Measurements from ENCODE around the gene AGAP3.
A peak's percentile ranks its signal among the peaks of the same experiment; 100 is the strongest.

Gene AGAP3

DNA sequence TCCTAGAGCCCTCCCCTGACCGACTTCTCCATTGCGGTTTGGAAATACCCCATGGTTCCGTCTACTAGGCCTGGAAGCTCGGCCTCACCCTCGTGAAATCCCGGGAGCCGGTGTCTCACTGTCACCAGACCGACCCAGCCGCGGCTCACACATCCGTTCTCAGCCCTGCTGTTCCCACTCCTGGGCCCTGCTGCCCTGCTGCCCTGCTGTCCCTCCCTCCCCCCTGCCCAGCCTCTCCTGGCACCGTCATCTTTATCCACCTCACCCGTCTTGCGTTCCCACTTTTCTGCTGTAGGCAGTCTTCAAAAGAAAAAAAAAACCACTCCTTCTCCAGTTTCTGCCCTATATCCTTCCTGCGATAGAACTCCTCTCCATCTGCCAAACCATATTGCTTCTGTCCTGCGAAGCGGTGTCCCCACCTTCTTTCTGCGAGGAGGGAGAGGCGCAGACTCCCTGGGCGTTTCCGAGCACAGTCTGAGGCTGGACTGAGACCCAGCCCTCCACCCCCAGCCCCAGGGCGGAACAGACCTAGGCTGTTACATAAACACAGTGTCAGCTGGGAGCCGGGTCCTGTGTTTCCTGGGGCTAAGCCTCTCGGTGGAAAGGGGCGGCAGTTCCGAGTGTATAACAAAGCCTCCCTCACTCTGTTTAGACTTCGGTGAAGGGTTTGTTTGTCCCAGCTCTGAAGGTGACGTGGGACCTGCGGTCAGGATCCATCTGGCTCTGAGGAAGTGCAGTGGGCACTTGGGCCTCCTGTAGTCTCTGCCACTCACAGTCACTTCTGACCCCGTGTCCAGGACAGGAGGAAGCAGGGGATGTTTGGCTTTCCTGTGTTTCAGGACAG, 2.8 kb downstream of the AGAP3 start:
- DNase-seq: peak; percentile 81

DNA sequence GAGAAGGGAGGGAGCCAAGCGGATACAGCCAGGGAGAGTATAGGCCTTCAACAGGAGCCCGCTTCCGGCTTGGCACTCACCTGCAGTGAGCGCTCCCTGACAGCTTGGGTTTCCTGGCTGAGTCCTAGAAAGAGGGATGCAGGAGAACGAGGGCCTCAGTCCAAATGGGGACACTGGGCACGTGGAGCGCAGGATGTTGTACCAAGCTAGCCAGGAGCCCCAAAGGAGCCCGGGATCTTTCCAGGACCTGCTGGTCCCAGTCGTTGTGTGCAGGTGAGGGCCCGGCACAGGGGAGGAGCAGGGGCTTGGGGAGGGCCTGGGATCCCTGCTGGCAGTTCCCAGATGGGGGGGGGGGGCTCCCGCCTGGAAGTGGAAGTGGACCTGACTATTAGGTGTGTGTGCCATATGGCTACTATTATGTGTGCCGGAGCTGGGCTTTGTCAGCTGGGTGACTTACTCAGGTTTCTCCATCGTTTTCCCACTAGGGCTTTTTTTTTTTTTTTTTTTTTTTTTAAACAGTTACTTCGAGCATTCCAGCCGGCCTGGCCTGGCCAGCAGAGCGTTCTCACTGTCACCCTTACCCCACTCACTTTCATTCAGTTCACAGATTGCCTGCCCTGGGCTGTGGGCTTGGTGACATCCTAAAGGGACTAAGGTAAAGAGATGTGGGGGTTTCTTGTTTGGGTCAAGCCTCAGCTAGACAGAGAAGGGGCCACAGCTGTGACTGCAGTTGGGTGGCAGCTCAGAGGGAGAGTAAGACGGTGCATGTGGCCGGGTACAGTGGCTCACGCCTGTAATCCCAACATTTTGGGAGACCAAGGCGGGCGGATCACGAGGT, 3.8 kb downstream of the AGAP3 start:
- DNase-seq: peak; percentile 70

DNA sequence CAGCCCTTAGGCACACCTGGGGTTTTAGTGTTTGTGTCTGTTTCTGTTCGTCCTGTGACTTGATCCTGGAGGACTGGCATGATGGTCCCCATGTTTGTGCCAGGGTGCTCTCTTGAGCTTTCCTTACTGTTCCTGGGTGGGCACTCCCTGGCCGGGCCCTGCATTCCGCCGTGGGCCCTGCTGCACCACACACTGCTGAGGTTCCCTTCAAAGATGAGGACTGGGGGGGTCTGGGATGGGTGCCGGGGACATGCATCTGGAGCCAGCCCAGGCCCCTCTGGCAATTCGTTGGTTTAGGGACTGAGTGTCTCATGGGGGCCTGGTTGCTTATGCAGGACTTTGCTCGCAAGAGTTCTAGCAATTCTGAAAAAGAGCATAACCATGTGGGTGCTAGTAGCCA, 4.7 kb downstream of the AGAP3 start:
- DNase-seq: no peak

DNA sequence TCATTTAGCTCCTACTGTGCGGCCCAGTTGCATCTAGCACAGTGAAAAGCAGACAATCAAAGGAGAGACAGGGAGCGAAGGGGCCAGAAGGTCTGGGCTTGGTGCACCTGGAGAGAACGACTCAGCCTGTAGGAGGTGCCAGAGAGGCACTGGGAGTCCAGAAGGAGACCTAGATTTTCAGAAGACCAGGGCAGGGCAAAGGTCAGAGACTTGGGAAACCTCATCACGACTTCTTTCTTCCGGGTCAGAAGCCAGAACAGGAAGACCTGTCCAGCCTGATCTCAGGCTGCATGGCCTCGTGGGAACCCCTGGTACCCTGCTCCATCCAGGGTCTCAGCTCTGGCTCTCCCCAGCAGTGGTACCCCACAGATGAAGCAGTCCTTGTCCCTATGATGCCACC, 5.2 kb downstream of the AGAP3 start:
- no peak for DNase-seq

DNA sequence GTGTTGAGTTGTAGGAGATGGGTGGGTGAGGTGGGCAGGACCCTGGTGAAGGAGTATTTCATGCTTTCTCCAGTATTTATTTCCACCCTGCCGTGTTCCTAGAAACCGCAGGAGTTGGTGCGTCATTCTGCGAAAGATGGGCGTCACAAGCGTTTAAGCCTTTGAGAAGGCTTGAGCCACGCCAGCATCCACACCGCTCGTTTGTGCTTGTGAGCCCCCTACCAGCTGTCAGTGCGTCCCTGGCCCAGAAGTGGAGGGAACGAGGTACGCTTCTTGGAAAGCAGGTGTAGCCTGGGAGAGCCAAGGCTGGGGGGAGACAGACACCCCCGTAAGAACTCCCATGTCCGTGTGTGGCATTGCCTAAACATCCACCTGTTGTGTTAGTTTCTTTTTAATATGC, 5.7 kb downstream of the AGAP3 start:
- no peak for DNase-seq

DNA sequence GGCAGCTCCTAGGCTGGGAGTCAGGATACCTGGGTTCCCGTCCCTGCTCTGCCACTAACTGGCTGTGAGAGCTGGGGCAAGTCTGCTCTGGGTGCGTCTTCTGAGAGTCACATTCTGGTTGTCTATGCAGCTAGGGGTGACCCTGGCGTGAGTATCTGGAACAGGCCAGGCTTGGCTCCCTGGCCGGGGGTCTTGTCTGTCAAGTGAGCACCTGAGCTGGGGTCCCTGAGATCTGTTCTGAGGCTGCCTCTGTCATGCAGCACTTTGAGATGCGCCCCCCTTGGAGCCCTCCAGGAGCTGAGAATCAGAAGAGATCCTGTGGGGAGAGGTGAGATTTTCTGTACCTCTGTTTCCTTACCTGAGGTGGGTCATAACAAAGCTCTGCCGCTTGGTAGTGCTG, 7.5 kb downstream of the AGAP3 start:
- no peak for DNase-seq

DNA sequence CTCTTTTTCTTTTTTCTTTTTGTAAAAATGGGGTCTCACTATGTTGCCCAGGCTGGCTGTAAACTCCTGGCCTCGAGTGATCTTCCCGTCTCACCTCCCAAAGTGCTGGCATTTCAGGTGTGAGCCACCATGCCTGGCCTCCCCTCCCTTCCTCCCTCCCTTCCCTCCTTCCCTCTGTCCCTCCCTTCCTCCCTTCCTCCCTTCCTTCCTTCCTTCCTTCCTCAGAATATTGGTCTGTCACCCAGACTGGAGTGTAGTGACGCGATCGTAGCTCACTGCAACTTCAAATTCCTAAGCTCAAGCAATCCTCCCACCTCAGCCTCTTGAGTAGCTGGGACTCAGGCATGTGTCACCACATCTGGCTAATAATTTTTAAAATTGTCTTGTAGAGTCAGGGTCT, 8.4 kb downstream of the AGAP3 start:
- DNase-seq: no peak

DNA sequence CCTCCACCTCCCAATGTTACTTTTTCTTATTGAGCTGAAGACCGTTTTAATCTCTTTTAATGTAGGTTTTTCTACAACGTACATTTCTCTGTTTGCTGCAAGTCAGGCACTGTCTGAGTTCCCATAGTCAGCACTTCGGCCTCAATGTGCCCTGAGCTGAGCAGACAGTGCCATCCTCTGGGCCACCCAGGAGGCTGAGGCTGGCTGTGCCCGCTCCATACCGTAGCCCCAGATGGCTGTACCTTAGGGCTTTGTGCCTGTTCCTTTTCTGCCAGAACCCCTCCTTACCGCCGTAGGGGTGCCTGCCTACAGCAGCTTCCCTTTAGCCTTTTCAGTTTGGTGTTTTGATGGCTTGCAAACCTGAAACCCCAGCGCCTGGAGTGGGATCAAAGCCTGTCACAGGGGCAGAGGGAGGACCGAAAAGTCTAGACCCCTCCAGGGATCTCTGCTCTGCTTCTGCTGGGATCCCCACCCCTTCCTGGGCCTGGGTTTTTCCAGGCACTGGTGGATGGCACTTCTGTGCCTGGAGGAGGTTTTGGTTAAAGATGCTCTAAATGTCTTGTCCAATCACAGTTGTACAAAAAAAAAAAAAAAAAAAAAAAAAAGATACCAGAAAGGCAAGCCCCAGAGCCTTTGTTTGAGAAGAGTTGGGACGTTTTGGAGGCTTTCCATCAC, 9.0 kb downstream of the AGAP3 start:
- DNase-seq: no peak

DNA sequence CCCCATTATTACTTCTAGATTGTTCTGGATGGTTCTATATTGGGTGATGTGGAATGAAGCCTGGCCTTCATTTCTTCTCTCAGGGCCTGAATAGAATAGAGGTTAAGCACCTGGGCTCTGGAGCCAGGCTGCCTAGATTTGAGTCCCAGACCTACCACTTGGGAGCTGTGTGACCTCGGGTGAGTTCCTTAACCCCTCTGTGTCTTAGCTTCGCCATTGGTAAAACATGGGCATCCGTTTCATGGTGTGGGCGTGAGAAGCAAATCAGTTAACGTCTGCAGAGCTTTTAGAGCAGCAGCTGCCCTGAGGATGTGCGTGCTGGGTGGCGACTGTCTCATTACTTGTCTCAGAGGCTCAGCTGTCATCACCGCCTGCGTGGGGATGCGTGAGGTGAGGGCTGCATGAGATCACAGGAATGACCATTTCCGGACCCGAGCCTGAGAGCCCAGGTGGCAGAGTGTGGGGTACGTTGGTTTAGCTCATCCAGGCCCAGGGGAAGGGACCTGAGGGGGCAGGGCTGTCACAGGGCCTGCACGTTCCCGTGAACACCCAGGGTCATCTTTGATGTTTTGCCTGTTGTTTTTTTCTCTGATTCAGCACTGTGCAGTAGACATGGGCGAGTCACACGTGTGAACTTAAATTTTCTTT, 9.7 kb downstream of the AGAP3 start:
- no peak for DNase-seq

DNA sequence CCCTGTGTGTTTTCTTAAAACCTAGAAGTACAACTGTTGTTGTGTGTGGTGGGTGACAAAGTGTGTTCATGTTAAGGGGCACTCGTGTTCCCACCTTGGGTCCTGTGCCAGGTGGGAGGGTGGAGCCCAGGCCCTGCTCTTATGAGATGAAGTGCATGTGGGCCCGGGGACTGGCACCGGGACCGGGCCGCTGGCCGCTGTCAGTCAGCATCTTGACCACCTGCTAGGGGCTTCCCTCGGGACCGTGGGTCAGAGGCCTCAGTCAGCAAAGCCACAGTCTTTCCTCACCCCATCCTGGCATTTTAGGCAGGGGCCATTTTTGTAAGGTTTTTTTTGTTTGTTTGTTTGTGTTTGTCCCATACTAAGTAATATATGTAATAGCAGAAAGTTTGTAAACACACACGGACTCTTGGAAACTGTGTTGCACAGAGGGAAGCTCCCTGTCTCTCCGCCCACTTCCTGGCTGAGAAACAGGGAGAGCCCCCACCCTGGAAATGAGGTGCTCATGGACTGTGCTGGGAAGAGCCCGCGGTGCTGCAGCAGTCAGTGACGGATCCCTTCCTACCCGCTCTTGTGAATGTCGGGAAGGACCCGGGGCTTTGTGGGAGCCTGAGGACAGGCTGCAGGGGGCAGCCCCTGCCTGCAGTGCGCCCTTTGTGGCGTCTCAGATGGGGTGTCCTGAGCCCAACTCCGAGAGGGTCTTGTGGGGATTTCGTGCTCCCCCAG, 13.4 kb downstream of the AGAP3 start:
- no peak for DNase-seq

DNA sequence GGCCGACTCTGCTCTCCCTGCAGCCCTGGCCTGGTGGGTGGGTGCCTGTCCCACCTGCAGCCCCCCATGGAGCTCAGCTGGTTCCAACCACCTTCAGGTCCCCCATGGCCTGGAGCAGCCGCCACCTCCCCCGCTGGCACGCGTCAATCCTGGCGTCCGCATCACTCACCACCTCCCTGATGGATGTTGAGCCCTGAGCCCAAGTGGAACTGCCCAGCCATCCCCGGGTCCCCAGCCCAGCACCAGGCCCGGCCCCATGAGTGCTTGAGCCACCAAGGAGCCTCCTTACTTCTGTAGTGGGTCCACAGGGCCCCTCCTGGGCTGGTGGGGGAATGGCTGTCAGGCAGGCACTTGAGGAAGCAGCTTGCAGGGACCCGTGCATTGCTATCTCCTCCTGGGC, 14.6 kb downstream of the AGAP3 start:
- DNase-seq: no peak

DNA sequence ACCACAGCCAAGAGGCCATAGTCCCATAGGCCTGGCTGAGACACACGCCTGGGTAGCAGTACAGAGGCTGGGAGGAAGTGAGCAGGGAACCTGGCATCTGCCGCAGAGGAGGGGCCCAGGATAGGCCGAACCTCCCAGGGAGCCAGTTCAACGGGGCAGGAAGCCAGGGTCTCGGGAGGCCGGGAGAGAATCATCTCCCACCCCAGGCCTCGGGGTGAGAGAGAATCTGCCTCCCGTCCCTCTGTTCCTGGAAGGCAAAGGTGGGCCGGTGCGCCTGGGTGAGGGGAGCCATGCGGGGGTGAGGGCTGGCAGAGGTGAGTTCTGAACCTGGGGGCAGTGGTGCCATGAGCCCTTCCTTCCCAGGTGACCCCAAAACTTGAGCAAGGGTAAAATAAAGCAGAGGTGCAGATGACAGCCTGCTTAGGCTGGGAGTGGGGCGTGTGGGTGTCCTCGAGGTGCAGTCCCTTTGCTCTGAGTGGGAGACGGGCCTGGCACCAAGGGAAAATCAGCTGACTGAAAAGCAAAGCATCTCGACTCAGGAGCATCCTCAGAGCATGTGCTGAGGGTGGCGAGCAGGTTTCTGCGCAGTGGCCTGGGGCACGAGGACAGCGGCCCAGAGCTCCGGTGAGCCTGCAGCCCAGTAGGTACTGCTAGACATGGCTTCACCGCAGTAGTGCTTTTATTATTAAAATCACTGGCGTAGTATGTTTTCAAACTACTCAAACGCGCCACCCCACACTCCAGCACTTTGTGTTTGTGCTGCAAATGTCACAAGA, 15.5 kb downstream of the AGAP3 start:
- DNase-seq: no peak

DNA sequence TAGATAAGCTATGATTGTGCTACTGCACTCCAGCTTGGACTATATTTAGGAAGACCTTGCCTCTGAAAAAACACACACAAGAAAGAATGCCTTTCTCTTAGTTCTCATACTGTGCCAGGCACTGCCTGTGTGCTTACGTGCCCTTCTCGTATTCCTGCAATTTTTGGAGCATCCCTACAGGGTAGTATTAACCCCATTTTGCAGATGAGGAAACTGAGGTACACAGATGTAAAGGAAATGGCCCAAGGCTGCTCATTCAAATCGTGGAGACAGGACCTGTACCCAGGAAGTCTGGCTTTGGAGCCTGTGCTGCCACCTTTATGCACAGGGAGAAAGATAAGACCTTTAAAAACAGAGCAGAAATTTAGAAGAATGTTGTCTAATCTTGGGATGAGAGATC, 16.7 kb downstream of the AGAP3 start:
- no peak for DNase-seq

DNA sequence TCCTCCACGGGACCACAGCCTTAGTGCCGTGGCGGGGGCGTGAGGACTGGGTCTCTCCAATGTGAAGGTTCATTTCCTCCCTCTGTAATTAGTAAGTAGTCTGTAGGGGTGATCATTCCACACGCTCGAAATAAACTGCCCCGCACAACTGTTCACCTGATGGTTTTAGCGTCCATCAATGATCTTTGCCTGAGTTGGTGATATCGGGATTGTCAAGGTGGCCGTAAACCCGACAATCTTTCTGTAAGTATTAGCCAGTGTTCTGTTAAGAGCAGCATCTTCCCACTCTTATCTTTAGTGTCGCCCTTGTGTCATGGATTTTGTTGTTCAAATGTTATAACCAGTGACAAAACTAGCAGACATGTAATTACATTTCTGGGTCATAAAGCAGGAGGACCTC, 17.7 kb downstream of the AGAP3 start:
- DNase-seq: no peak

DNA sequence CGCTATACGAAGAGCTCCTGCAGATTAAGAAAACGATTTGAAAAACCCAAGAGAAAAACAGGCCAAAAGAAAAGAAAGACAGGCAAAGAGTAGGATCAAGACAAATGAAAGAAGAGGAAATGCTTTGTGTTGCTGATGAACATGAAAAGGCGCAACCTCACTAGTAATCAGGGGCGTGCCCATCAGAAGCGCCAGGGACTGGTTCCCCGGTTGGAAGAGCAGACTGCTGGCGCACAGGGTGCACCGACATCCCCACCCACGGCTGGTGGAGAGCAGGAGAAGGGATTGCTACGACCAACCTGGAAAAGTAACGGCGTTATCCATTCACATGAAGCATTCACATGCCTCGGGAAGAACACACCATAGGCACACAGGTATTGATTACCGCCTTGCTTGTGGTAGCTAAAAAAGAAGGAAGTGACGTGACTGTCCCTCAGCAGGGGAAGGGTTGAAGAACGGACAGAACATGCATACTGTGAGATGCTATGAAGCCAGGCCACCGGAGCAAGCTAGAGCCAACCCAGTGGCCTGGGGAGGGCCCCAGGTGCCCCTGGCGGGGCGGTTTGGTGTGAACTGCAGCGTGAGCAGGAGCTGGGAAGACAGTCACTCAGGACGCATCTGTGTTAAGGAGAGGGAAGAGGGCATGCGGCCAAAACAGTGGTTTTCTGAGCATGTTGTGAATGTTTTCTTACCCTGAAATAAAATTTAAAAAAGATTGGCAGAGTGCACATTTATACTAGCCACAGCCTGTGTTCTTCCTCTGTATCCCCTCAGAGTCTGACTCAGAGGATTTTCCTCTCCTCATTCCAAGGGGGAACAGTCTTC, 18.3 kb downstream of the AGAP3 start:
- DNase-seq: no peak

DNA sequence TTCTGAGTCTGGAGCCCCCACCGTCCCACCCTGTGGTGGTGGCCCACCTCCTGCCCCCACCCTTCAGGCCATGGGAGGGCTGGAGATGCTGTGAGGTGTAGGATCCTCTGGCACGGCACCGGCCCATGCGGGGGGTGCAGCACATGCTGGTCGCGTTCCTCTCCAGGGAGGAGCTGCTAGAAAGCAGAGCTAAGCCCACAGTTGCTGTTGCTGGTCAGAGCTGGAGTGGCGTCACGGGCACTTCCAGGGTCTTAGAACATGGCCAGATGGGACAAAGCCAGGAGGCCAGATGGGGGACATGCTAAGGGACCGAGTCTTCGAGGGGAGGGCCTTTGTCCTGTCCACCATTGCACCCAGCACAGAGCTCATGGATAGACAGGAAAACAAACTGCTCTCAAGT, 21.6 kb downstream of the AGAP3 start:
- no peak for DNase-seq

DNA sequence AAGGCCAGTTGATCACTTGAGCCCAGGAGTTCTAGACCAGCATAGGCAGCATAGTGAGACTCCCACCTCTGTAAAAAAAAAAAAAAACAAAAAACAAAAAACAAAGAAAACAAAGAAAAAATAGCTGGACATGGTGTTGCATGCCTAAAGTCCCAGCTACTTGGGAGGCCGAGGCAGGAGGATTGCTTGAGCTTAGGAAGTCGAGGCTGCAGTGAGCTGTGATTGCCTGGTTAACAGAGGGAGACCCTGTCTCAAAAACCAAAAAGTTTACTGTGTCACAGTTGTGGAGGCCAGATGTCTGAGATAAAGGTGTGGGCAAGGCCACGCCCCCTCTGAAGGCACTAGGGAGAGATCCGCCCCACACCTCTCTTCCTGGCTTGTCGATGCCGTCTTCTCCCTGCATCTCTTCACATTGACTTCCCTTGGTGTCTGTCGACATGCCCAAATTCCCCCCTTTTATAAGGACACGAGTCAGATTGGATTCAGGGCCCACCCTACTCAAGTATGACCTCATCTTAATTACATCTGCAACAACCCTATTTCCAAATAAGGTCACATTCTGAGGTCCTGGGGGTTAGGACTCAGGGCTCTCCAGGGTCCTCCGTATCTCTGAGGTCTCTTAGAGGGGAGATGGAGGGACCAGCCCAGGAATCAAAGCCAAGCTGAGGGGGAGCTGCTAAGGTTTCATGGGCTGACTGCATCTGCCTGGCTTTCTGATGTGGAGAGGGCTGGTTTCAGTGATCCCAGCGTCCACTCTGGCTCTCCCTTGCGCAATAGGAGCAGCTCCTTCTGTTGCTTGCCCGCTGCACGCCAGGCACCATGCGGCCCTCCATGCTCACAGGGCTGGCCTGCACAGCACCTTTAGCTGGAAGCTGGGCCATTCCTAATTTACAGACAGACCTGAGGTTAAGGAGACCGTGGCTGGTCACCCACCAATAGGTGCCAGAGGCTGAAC, 23.1 kb downstream of the AGAP3 start:
- no peak for DNase-seq

DNA sequence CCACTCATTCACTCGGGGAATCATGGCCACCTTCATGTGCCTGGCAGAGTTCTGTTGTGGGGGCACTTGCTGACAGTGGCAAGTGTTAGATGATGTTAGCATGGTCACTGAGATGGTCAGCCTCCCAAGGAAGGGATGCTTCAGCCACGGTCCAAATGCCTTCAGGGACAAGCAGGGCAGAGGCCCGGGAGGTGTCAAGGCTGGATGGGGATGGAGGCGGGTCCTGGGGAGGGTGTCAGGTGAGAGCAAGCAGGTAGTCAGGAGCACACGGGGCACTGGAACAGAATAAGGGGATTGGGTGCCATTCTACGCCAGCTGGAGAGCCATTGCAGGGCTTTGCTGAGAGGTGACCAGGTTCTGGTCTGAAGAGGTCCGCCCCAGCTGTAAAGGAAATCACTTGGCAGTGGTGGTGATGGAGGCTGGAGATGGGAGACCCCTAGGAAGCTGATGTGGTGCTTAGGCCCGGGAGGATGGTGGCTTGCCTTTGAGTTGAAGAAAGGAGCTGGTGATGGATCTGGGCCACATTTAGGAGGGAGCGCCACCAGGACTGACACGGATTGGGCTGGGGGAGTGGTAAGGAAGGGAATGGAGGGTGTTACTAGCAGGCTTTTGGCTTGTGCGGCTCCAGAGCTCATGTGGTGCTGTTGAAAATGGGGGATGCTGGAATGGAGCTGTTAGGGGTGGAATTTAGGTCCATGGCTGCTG, 24.1 kb downstream of the AGAP3 start:
- no peak for DNase-seq

Measured in NCI-H2171 (cell line).